Lower leg skin (tissue), 4 donors: ENCODE measurements around the gene SEC22B. TPM values are rescaled to one million over a fixed set of nuclear protein-coding genes. Genes with fewer than 3 reads are reported as not detected.
"Not testable (repeated sequence)": the region's sequence is repeated elsewhere in the genome, so short reads cannot be mapped to it uniquely, and the experiment has no call there.

Source experiments
- DNase-seq, 2 donors: peaks; one replicate each; pipeline ENCODE4 v3.0.0-alpha.2; 2019; ENCODE audit warnings: low spot score in 2 of 2
- H3K4me3 ChIP-seq: fragments of 200-600 bp; sonication (generic); 2 replicates; pipeline ENCODE4 v1.5.1; 2017; ENCODE audit warnings: mild to moderate bottlenecking, low read depth; ENCODE audit not compliant: poor library complexity, severe bottlenecking
- WGBS, 2 donors: methylation state at CpG; one replicate each; pipeline ENCODE4 v1.1.5; 2018; 5-methylcytosine and 5-hydroxymethylcytosine counted together
- intact Hi-C: fragments of 100-400 bp; cut with DNase I; formaldehyde crosslinking; loops from one replicate; pipeline ENCODE4 v1.15.0; 2023; ENCODE audit warnings: low total_unique reads
- total RNA-seq, 4 donors: library from RNA; depleted of rRNA; stranded (reverse); fragments of >200 nt; gene quantifications; one replicate each; pipeline ENCODE4 v1.1.0, GENCODE V29; 2016

SEC22B gene
- total RNA-seq, 4 donors from 2014 or later = 8.6 to 14.7 (median 12.9) TPM

GRCh38 chr1:120122262-120122893 is 53.9 kb downstream of the SEC22B start:
- H3K4me3 ChIP-seq, intact Hi-C loops, DNase-seq: not testable (repeated sequence)
- WGBS, 2 donors = 77 to 78% methylated on average over 2 of the region's 5 CpGs

DNA sequence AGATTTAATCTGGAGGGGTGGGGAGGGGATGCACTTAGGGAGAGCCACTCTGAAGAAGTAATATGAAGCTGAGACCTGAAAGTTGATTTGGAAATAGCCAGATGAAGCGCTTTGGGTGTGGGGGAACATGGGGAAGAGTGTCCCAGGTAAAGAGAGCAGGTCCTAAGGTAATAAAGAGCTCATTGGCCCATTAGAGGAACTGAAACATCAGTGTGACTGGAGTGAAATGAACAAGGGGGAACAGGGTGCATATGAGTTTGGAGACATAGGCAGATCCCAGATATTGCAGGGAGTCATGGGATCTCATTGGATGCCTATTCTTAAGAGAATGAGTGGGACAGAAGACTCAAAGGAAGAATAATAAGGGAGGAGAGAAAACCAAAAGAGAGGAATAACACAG is 54.5 kb downstream of the SEC22B start:
- WGBS, 2 donors = 94 to 95% methylated on average over 1 of the region's 1 CpG
- DNase-seq, H3K4me3 ChIP-seq, intact Hi-C loops: not testable (repeated sequence)

DNA sequence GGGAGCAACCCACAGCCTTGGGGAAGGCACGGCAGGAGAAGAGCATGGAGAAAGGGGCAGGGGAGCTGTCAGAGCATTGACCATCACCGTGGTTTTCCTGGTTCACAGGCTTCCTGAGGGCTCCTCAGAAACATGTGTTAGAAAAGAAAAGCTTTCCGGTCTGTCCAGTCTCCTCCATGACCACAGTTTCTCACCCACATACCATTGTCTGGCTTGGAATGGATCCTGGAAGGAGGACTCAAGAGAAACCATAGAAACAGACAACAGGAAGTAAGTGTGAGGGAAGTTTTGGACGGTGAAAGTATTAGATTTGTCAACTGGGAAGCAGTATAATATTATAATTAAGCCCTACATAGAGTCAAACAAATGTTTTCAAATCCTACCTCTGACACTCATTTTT is 55.8 kb downstream of the SEC22B start:
- 56 to 70% methylated on average over 1 to 2 of the region's 4 CpGs for WGBS, 2 donors
- DNase-seq, intact Hi-C loops, H3K4me3 ChIP-seq: not testable (repeated sequence)

DNA sequence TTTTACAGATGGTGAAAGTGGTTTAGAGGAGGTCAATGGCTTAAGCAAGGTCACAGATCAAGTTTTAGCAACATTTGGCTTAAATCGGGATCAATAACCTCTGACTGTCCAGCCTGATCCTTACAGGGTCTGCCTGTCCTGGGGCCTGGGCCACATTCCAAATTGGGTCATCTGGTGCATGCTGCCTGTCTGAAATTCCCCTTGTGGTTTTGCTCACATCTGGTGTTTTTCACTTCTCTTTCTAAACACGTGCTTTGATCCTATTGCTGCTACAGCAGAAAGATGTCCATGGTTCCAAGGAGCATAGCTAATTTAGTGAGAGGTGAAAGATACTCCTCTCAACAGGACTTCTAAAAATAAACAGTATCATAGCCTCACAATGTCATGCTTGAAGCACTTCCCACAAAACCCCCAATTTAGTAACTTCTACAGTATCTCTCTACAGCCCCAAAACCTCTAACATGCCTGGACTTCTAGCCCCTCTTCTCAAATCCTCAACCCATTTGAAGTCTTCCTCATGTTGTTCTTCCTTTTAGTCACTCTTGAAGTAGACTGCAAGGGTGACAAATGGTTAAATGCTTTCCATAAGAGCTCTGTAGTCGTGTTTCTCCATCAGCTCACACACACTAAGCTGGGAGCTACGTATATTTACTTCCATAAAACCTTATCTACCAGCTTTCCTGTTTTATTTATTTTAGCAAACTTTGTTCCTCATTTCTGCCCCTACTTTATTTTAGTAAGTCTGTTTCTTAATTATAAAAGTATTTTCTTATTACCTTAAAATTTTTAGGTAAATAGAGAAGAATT is 58.7 kb downstream of the SEC22B start:
- DNase-seq = peak in 1 of 2 donors; percentile 38
- H3K4me3 ChIP-seq, intact Hi-C loops: not testable (repeated sequence)
- WGBS, 2 donors = 48 to 55% methylated on average over 2 of the region's 4 CpGs

DNA sequence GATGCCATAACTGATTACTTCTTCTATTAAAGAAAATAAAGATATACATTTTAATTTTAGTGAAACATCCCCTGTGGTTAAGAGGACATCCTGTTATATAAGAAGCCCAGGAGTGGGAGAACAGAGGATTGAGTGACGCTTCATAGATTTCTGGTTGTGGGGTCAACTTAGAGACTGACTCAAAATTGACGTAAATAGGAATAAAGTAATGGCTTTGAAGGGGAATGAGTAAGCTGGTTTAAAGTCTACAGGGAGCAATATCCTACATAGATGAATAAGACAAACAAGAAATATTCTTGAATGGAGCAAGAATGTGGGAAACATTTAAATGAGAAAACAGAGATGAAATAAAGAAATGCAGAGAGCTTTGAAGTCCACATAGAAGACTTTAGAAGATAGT is 60.2 kb downstream of the SEC22B start:
- 86 to 94% methylated on average over 2 of the region's 2 CpGs for WGBS, 2 donors
- intact Hi-C loops, H3K4me3 ChIP-seq, DNase-seq: not testable (repeated sequence)

DNA sequence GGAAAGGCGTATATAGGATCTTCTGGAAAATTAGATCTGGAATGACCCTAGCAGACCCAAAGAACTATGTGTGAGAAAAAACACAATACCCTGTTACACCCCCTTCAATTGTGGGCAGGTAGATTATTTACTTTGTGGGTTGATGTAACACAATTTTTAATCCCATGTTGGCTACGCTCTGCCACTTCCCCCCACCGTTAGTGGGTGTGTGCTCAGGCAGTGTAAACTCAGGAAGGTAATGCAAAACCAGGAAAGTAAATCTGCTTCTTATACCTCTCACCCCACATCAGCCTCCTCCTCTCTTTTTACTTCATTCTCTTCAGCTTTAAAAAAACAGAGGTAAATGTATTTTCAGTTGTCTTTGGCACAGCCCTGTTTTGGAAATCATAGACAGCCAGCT is 63.2 kb downstream of the SEC22B start:
- WGBS, 2 donors = 80% methylated on average over 2 of the region's 3 CpGs; no CpG with 5 or more reads in 1 of the 2 donors
- H3K4me3 ChIP-seq, DNase-seq, intact Hi-C loops: not testable (repeated sequence)

DNA sequence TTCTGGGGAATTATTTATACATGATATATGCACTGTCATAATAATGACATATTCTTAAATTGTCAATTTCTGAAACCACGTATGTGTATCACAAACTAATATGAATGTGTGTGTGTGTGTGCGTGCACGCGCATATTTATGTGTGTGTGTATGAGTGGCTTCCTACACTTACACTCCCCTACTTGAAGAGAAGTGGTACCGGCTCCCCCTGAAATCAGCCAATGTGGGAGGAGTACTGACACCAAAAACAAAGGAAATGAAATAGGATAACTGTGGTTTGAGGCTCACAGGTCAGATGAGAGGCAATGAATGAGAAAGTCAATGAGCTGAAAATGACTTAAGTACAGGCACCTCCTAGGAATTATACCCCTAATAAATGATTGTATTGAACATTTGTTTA is 64.1 kb downstream of the SEC22B start:
- DNase-seq, intact Hi-C loops, H3K4me3 ChIP-seq: not testable (repeated sequence)
- WGBS, 2 donors = 87 to 91% methylated on average over 5 of the region's 5 CpGs

GRCh38 chr1:120111771-120112170 is 64.5 kb downstream of the SEC22B start:
- intact Hi-C loops, H3K4me3 ChIP-seq, DNase-seq: not testable (repeated sequence)
- 40% methylated on average over 1 of the region's 3 CpGs; no CpG with 5 or more reads in 1 of the 2 donors for WGBS, 2 donors

DNA sequence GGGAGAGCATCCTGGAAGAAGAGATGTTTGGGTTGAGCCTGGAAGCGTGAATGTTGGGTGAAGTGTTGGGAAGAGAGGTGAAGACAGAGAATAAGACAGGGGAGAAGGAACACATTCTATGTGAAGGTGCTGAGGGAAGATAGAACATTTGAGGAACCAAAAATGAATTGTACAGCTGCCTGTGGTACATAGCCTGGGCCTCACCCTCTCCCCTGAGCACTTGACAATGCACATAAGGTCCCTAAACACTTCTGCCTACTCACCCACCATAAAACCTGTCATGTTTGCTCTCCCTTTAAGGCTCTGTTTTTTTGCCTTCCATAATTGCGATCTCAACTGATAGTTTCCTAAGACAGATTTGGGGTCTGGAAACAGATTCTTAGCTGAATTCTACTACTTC is 65.3 kb downstream of the SEC22B start:
- H3K4me3 ChIP-seq, DNase-seq, intact Hi-C loops: not testable (repeated sequence)
- 100% methylated on average over 1 of the region's 2 CpGs for WGBS, 2 donors

GRCh38 chr1:120109656-120110055 is 66.7 kb downstream of the SEC22B start:
- H3K4me3 ChIP-seq, intact Hi-C loops, DNase-seq: not testable (repeated sequence)
- 91 to 98% methylated on average over 6 to 7 of the region's 9 CpGs for WGBS, 2 donors

DNA sequence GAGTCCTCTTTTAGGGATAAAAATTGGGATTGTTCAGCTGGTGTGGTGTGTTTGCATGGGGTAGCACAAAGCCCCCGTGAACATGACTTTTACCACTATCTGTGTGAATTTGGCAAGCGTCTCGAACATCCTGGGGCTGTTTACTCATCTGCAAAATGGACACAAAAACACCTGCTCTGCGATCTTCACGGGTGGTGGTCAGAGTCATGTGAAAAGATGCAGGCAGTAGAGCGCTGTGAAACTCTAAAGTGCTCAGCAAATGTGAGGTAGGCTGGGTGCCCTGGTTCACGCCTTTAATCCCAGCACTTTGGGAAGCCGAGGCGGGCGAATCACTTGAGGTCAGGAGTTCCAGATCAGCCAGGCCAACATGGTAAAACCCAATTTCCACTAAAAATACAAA is 67.1 kb downstream of the SEC22B start:
- intact Hi-C loops, DNase-seq, H3K4me3 ChIP-seq: not testable (repeated sequence)
- 94 to 96% methylated on average over 10 of the region's 10 CpGs for WGBS, 2 donors

DNA sequence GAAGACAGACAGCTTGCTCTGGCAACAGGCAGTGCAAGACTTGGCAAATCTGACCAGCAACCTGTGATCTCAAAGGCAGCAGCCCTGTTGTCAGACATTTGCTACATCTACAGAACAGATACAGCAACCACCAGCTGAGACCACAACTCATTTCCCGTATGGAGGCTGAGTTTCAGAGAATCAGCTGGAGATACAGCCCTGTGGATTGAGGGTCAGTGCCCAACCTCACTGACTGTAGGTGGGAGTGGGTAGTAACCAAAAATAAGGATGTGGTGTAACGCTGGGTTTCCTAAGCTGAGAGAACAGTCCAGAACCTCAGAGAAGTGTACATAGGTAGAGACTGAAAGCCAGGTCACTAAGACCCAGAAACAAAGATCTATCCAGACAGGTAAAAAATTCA is 71.0 kb downstream of the SEC22B start:
- DNase-seq, intact Hi-C loops, H3K4me3 ChIP-seq: not testable (repeated sequence)
- WGBS, 2 donors = 83 to 94% methylated on average over 1 of the region's 2 CpGs

GRCh38 chr1:120103768-120104167 is 72.6 kb downstream of the SEC22B start:
- DNase-seq, intact Hi-C loops, H3K4me3 ChIP-seq: not testable (repeated sequence)
- WGBS, 2 donors = no CpG with 5 or more reads among the region's 3 CpGs

DNA sequence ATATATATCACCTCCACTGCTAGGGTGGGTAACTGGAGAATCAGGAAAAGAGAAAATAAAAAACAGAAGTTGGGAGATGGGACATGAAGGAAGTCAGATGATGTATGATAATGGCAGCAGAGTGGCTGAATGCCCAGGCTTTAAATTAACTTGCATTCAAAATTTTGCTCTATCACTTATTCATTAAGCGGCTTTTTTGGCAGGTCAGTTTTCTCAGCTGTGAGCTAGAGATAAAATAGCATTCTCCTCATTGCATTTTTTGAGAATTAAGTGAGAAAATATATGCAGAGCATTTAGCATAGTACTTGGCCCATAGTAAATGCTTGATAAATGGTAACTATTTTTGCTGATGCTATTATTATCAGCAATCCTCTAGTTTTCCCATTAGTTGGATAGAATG is 74.7 kb downstream of the SEC22B start:
- WGBS, 2 donors = 80 to 87% methylated on average over 1 of the region's 1 CpG
- intact Hi-C loops, DNase-seq, H3K4me3 ChIP-seq: not testable (repeated sequence)
